WTC11 (cell line): ENCODE results near the gene APOL2. TPM values are rescaled to one million over a fixed set of nuclear protein-coding genes. Genes with fewer than 3 reads are reported as not detected.

ENCODE experiments used
- ATAC-seq: fragments of 200-7000 bp; cut with Tn5 transposase; 2 replicates; pipeline ENCODE4 v1.10.0; 2021; ENCODE audit warnings: mild to moderate bottlenecking, moderate library complexity
- CTCF ChIA-PET: fragments of 300-600 bp; sonication (Branson Sonifier 250); formaldehyde crosslinking; loops from one replicate; lab custom pipeline; 2021; ENCODE audit warnings: antibody characterized with exemption; lab: Charles Lee
- POLR2A ChIA-PET: fragments of 350-600 bp; sonication (Branson Sonifier 250); formaldehyde crosslinking; loops from one replicate; lab custom pipeline; 2021; ENCODE audit warnings: antibody characterized with exemption; lab: Charles Lee
- DNase-seq: peaks from one replicate; pipeline ENCODE4 v3.0.0; 2021; ENCODE audit warnings: low spot score
- H3K27ac Mint-ChIP-seq: 2 replicates; pipeline ENCODE4 v1.8.0; 2021; ENCODE audit warnings: mixed read lengths
- H3K27me3 Mint-ChIP-seq: 2 replicates; pipeline ENCODE4 v1.8.0; 2021; ENCODE audit warnings: low read depth, mild to moderate bottlenecking, moderate library complexity, mixed read lengths
- H3K36me3 Mint-ChIP-seq: 2 replicates; pipeline ENCODE4 v1.8.0; 2021; ENCODE audit warnings: mixed read lengths
- H3K4me1 Mint-ChIP-seq: 2 replicates; pipeline ENCODE4 v1.8.0; 2022; ENCODE audit warnings: mixed read lengths
- H3K4me3 Mint-ChIP-seq: 2 replicates; pipeline ENCODE4 v1.8.0; 2021; ENCODE audit warnings: mild to moderate bottlenecking, moderate library complexity, mixed read lengths
- H3K9me3 Mint-ChIP-seq: 2 replicates; pipeline ENCODE4 v1.8.0; 2021; ENCODE audit warnings: mixed read lengths
- CBFB ChIP-seq: sonication (generic); formaldehyde crosslinking; IDR thresholded peaks from 2 replicates; pipeline ENCODE4 v1.8.1; 2022; ENCODE audit warnings: mild to moderate bottlenecking, low read depth, missing genetic modification reagents
- CREB1 ChIP-seq: sonication (generic); formaldehyde crosslinking; IDR thresholded peaks from 2 replicates; pipeline ENCODE4 v1.8.0; 2023; ENCODE audit warnings: mild to moderate bottlenecking, missing genetic modification reagents
- ETV6 ChIP-seq: sonication (generic); formaldehyde crosslinking; IDR thresholded peaks from 2 replicates; pipeline ENCODE4 v1.8.1; 2022; ENCODE audit warnings: mild to moderate bottlenecking, missing genetic modification reagents
- JAZF1 ChIP-seq: fragments of 250-450 bp; sonication (Bioruptor Pico); IDR thresholded peaks from 2 replicates; pipeline ENCODE4 v1.9.0; 2021; ENCODE audit warnings: moderate library complexity, mild to moderate bottlenecking, inconsistent platforms
- JUN ChIP-seq: sonication (generic); formaldehyde crosslinking; IDR thresholded peaks from 2 replicates; pipeline ENCODE4 v1.8.0; 2023; ENCODE audit warnings: mild to moderate bottlenecking, missing genetic modification reagents
- SOX15 ChIP-seq: fragments of 250-450 bp; sonication (Bioruptor Pico); IDR thresholded peaks from 2 replicates; pipeline ENCODE4 v1.9.0; 2021; ENCODE audit warnings: mild to moderate bottlenecking
- TEAD4 ChIP-seq: sonication (generic); formaldehyde crosslinking; IDR thresholded peaks from 2 replicates; pipeline ENCODE4 v1.8.0; 2022; ENCODE audit warnings: mild to moderate bottlenecking, missing genetic modification reagents
- ZNF263 ChIP-seq: sonication (generic); formaldehyde crosslinking; IDR thresholded peaks from 2 replicates; pipeline ENCODE4 v1.8.1; 2022; ENCODE audit warnings: low read depth, mild to moderate bottlenecking, moderate library complexity, missing genetic modification reagents
- total RNA-seq: library from RNA; stranded (reverse); gene quantifications from 3 replicates; pipeline ENCODE4 v1.2.3, GENCODE V29; 2021
- TF ChIP-seq, protein P1 (sequence below): sonication (generic); formaldehyde crosslinking; IDR thresholded peaks from 2 replicates; pipeline ENCODE4 v1.8.1; 2023; ENCODE audit warnings: mild to moderate bottlenecking, missing genetic modification reagents
- TF ChIP-seq, protein P2 (sequence below): sonication (generic); formaldehyde crosslinking; IDR thresholded peaks from 2 replicates; pipeline ENCODE4 v1.8.1; 2022; ENCODE audit warnings: missing genetic modification reagents, borderline replicate concordance
- TF ChIP-seq, protein P3 (sequence below): sonication (generic); formaldehyde crosslinking; IDR thresholded peaks from 2 replicates; pipeline ENCODE4 v1.8.1; 2022; ENCODE audit warnings: mild to moderate bottlenecking, missing genetic modification reagents, moderate library complexity, borderline replicate concordance
- TF ChIP-seq, protein P4 (sequence below): fragments of 250-450 bp; sonication (Bioruptor Pico); conservative IDR thresholded peaks from 2 replicates; pipeline ENCODE4 v1.9.0; 2021; ENCODE audit warnings: mild to moderate bottlenecking
- TF ChIP-seq, protein P5 (sequence below): fragments of 250-450 bp; sonication (Bioruptor Pico); IDR thresholded peaks from 2 replicates; pipeline ENCODE4 v1.9.0; 2021; ENCODE audit warnings: mild to moderate bottlenecking, borderline replicate concordance
- TF ChIP-seq, protein P6 (sequence below): sonication (generic); formaldehyde crosslinking; IDR thresholded peaks from 2 replicates; pipeline ENCODE4 v1.8.1; 2023; ENCODE audit warnings: mild to moderate bottlenecking, missing genetic modification reagents
- TF ChIP-seq, protein P7 (sequence below): sonication (generic); formaldehyde crosslinking; IDR thresholded peaks from 2 replicates; pipeline ENCODE4 v1.8.1; 2023; ENCODE audit warnings: mild to moderate bottlenecking, missing genetic modification reagents, borderline replicate concordance

The APOL2 gene
- total RNA-seq, 1 experiment from 2014 or later, result 11.2 TPM

DNA sequence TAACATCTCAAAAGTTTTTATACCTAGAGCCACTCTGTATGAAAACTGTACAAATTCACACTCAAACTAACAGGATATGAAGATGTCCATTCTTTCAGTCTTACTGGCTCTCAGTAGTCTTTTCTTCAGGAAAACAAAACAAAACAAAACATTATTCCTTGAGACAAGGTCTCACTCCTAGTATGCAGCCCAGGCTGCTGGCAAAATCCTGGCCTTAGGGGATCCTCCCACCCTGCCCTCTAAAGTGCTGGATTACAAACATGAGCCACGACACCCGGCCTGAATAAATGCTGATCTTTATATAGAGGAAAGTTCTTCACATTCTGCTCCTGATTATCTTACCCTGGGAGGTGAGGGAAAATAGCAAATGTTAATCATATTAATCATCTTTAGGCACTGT is 5.1 kb downstream of the APOL2 start (continued):
- TF ChIP-seq, protein P1, sequence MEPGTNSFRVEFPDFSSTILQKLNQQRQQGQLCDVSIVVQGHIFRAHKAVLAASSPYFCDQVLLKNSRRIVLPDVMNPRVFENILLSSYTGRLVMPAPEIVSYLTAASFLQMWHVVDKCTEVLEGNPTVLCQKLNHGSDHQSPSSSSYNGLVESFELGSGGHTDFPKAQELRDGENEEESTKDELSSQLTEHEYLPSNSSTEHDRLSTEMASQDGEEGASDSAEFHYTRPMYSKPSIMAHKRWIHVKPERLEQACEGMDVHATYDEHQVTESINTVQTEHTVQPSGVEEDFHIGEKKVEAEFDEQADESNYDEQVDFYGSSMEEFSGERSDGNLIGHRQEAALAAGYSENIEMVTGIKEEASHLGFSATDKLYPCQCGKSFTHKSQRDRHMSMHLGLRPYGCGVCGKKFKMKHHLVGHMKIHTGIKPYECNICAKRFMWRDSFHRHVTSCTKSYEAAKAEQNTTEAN (CRISPR knock-in tag), result no peak
- TF ChIP-seq, protein P2, sequence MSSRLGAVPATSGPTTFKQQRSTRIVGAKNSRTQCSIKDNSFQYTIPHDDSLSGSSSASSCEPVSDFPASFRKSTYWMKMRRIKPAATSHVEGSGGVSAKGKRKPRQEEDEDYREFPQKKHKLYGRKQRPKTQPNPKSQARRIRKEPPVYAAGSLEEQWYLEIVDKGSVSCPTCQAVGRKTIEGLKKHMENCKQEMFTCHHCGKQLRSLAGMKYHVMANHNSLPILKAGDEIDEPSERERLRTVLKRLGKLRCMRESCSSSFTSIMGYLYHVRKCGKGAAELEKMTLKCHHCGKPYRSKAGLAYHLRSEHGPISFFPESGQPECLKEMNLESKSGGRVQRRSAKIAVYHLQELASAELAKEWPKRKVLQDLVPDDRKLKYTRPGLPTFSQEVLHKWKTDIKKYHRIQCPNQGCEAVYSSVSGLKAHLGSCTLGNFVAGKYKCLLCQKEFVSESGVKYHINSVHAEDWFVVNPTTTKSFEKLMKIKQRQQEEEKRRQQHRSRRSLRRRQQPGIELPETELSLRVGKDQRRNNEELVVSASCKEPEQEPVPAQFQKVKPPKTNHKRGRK (CRISPR knock-in tag), result no peak
- TF ChIP-seq, protein P3, sequence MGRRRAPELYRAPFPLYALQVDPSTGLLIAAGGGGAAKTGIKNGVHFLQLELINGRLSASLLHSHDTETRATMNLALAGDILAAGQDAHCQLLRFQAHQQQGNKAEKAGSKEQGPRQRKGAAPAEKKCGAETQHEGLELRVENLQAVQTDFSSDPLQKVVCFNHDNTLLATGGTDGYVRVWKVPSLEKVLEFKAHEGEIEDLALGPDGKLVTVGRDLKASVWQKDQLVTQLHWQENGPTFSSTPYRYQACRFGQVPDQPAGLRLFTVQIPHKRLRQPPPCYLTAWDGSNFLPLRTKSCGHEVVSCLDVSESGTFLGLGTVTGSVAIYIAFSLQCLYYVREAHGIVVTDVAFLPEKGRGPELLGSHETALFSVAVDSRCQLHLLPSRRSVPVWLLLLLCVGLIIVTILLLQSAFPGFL (CRISPR knock-in tag), result no peak
- TF ChIP-seq, protein P4, sequence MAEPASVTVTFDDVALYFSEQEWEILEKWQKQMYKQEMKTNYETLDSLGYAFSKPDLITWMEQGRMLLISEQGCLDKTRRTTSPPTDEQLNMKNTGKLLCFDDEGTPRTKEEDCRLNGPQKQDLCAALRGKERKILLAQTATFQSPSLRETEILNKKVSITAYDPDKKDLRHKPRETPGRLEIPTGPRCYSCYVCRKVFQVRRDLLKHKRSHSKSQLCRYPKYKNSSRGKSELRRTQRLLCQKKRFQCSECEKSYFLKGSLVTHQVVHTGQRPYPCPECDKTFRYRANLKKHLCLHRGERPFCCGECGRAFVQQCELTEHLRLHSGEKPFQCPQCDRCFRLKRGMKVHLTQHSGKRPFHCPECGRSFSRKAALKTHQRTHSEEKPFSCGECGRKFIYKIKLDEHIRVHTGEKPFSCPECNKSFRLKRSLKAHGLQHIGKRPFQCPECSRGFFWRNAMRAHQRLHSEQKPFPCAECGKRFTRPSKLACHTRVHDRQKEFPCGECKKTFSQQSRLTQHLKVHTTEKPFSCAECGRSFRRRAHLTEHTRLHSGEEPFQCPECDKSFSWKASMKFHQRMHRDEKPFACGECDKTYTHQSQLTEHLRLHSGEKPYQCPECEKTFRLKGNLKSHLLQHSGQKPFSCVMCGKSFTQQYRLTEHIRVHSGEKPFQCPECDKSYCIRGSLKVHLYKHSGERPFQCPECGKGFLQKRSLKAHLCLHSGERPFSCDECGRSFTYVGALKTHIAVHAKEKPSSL, result no peak

DNA sequence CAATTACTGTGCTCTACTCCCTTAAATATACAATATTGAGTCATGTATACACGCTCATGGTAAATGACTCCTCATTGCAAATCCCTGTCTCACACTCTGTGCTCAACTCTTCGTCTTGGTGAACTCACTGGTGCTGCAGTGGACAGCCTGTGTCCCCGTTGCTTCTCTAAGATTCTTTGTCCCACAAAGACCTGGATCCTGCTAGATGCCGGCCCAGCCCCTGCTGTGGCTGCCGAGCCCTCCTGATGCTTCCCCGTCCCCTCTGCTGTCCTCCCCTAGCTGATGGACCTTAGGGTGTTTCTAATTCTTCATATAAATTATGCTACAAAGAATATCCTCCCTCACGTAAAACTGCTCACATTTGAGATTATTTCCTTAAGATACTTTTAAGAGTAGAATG is 5.5 kb downstream of the APOL2 start:
- H3K4me3 Mint-ChIP-seq, result no peak overlapping the region
- CTCF ChIA-PET, result no interaction called here
- TF ChIP-seq JAZF1 (CRISPR knock-in tag) (no peak), JUN (no peak)
- no peaks in the 10 kb centered on the region; the same call in 1 of the 2 replicates for H3K27me3 Mint-ChIP-seq
- no peak overlapping the region for H3K27ac Mint-ChIP-seq
- DNase-seq, result no peak
- peaks cover 9% of the 10 kb centered on the region for H3K36me3 Mint-ChIP-seq
- peaks cover 15% of the 10 kb centered on the region for H3K4me1 Mint-ChIP-seq
- ATAC-seq, result no peak
- POLR2A ChIA-PET, result no interaction called here
- peaks cover 5% of the 10 kb centered on the region; the same call in 1 of the 2 replicates for H3K9me3 Mint-ChIP-seq

DNA sequence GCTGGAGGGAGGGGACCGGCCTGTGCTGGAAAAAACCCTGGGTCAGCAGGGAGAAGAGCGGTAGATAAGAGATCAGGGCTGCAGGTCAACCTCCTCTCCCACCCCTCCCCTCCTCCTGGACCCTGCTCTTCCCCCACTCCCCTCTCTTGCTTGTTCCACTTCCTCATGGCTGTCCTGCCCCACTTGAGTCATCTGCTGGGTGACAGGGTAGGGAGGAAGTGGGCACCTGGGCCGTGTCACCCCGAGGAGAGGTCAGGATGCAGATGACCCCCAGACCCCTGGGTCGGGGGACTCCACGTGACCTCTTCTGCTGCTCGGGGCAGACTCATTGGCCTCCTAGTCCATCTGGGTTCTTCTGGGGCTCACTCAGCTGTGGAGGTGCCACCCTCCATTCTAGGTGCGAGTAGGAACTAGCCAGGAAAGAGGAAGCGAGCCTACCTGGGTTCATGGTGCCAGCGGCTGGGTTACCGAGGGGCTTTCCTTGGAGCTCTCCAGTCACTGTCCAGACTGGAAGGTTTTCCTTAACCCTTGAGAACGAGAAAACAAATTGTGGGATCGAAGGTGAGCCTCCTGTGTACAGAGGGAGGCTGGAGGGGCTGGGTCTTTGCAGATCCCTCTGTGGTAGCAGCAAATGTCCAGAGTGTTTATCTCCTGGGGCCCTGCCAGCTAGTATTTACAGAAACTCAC is 6.5 kb downstream of the APOL2 start:
- peaks cover 9% of the 10 kb centered on the region for H3K4me1 Mint-ChIP-seq
- peaks cover 5% of the 10 kb centered on the region; the same call in 1 of the 2 replicates for H3K9me3 Mint-ChIP-seq
- H3K36me3 Mint-ChIP-seq, result peaks cover 13% of the 10 kb centered on the region
- no peak overlapping the region for H3K27ac Mint-ChIP-seq
- H3K27me3 Mint-ChIP-seq, result no peaks in the 10 kb centered on the region; the same call in 1 of the 2 replicates
- ATAC-seq (no peak), DNase-seq (no peak)
- POLR2A ChIA-PET, result no interaction called here
- no peak overlapping the region for H3K4me3 Mint-ChIP-seq
- CTCF ChIA-PET, result interaction anchor here (0.8 to 1.0 kb wide), 2 partner anchors 28 to 254 kb away, joined by 3 to 4 read pairs; no protein-coding TSS in a partner anchor
- TF ChIP-seq SOX15 (CRISPR knock-in tag) (no peak), JAZF1 (CRISPR knock-in tag) (no peak), TEAD4 (CRISPR knock-in tag) (no peak), CREB1 (CRISPR knock-in tag) (no peak), ETV6 (CRISPR knock-in tag) (no peak), CBFB (CRISPR knock-in tag) (no peak), ZNF263 (no peak)
- TF ChIP-seq, protein P5, sequence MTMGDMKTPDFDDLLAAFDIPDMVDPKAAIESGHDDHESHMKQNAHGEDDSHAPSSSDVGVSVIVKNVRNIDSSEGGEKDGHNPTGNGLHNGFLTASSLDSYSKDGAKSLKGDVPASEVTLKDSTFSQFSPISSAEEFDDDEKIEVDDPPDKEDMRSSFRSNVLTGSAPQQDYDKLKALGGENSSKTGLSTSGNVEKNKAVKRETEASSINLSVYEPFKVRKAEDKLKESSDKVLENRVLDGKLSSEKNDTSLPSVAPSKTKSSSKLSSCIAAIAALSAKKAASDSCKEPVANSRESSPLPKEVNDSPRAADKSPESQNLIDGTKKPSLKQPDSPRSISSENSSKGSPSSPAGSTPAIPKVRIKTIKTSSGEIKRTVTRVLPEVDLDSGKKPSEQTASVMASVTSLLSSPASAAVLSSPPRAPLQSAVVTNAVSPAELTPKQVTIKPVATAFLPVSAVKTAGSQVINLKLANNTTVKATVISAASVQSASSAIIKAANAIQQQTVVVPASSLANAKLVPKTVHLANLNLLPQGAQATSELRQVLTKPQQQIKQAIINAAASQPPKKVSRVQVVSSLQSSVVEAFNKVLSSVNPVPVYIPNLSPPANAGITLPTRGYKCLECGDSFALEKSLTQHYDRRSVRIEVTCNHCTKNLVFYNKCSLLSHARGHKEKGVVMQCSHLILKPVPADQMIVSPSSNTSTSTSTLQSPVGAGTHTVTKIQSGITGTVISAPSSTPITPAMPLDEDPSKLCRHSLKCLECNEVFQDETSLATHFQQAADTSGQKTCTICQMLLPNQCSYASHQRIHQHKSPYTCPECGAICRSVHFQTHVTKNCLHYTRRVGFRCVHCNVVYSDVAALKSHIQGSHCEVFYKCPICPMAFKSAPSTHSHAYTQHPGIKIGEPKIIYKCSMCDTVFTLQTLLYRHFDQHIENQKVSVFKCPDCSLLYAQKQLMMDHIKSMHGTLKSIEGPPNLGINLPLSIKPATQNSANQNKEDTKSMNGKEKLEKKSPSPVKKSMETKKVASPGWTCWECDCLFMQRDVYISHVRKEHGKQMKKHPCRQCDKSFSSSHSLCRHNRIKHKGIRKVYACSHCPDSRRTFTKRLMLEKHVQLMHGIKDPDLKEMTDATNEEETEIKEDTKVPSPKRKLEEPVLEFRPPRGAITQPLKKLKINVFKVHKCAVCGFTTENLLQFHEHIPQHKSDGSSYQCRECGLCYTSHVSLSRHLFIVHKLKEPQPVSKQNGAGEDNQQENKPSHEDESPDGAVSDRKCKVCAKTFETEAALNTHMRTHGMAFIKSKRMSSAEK (CRISPR knock-in tag), result no peak
- TF ChIP-seq, protein P6, sequence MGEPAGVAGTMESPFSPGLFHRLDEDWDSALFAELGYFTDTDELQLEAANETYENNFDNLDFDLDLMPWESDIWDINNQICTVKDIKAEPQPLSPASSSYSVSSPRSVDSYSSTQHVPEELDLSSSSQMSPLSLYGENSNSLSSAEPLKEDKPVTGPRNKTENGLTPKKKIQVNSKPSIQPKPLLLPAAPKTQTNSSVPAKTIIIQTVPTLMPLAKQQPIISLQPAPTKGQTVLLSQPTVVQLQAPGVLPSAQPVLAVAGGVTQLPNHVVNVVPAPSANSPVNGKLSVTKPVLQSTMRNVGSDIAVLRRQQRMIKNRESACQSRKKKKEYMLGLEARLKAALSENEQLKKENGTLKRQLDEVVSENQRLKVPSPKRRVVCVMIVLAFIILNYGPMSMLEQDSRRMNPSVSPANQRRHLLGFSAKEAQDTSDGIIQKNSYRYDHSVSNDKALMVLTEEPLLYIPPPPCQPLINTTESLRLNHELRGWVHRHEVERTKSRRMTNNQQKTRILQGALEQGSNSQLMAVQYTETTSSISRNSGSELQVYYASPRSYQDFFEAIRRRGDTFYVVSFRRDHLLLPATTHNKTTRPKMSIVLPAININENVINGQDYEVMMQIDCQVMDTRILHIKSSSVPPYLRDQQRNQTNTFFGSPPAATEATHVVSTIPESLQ (CRISPR knock-in tag), result no peak
- TF ChIP-seq, protein P7, sequence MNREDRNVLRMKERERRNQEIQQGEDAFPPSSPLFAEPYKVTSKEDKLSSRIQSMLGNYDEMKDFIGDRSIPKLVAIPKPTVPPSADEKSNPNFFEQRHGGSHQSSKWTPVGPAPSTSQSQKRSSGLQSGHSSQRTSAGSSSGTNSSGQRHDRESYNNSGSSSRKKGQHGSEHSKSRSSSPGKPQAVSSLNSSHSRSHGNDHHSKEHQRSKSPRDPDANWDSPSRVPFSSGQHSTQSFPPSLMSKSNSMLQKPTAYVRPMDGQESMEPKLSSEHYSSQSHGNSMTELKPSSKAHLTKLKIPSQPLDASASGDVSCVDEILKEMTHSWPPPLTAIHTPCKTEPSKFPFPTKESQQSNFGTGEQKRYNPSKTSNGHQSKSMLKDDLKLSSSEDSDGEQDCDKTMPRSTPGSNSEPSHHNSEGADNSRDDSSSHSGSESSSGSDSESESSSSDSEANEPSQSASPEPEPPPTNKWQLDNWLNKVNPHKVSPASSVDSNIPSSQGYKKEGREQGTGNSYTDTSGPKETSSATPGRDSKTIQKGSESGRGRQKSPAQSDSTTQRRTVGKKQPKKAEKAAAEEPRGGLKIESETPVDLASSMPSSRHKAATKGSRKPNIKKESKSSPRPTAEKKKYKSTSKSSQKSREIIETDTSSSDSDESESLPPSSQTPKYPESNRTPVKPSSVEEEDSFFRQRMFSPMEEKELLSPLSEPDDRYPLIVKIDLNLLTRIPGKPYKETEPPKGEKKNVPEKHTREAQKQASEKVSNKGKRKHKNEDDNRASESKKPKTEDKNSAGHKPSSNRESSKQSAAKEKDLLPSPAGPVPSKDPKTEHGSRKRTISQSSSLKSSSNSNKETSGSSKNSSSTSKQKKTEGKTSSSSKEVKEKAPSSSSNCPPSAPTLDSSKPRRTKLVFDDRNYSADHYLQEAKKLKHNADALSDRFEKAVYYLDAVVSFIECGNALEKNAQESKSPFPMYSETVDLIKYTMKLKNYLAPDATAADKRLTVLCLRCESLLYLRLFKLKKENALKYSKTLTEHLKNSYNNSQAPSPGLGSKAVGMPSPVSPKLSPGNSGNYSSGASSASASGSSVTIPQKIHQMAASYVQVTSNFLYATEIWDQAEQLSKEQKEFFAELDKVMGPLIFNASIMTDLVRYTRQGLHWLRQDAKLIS, result no peak
